Panc1 (cell line): Measurements from ENCODE around the gene FGFBP2. TPM values are rescaled to one million over a fixed set of nuclear protein-coding genes. Genes with fewer than 3 reads are reported as not detected.

Experiments
- ATAC-seq: fragments of 200-7000 bp; cut with Tn5 transposase; 2 replicates; pipeline ENCODE4 v1.9.1; 2020; ENCODE audit warnings: mild to moderate bottlenecking, moderate library complexity
- BruUV-seq: library from RNA; stranded (reverse); fragments of 400-500 nt; replicated peaks from 2 replicates; lab custom pipeline; 2021; lab: Mats Ljungman, UMichigan
- CTCF ChIA-PET: fragments of 300-600 bp; sonication (Branson Sonifier 250); formaldehyde crosslinking; loops from one replicate; lab custom pipeline; 2022; ENCODE audit warnings: antibody characterized with exemption; lab: Charles Lee
- POLR2A ChIA-PET: fragments of 300-600 bp; sonication (Branson Sonifier 250); formaldehyde crosslinking; loops from one replicate; lab custom pipeline; 2022; ENCODE audit warnings: antibody characterized with exemption; lab: Charles Lee
- DNase-seq: peaks from one replicate; pipeline ENCODE4 v3.0.0-alpha.2; 2010; ENCODE audit warnings: low read depth, low spot score
- H3K27ac ChIP-seq: 2 replicates; pipeline ENCODE4 v1.5.1; 2011; ENCODE audit warnings: mild to moderate bottlenecking, low read length, inconsistent platforms
- H3K27me3 ChIP-seq: fragments of 200-500 bp; sonication (Bioruptor generic); 2 replicates; pipeline ENCODE4 v1.6.0; 2014; ENCODE audit warnings: low read length, inconsistent platforms; ENCODE audit not compliant: control insufficient read depth, insufficient read depth
- H3K36me3 ChIP-seq: fragments of 200-500 bp; sonication (Bioruptor generic); 2 replicates; pipeline ENCODE4 v1.5.1; 2014; ENCODE audit warnings: inconsistent platforms, mild to moderate bottlenecking, low read length, moderate library complexity; ENCODE audit not compliant: control insufficient read depth, insufficient read depth
- H3K4me1 ChIP-seq: 2 replicates; pipeline ENCODE4 v1.5.1; 2011; ENCODE audit warnings: inconsistent platforms, mild to moderate bottlenecking, low read length, moderate library complexity; ENCODE audit not compliant: control insufficient read depth, insufficient read depth
- H3K4me3 ChIP-seq, 2 experiments: 2 replicates each; pipeline ENCODE4 v1.5.1; 2011 to 2012; ENCODE audit warnings: low read depth in 2 of 2, low read length in 2 of 2, mild to moderate bottlenecking in 2 of 2, inconsistent platforms in 1 of 2, moderate library complexity in 1 of 2
- H3K9me3 ChIP-seq: fragments of 200-500 bp; sonication (Bioruptor generic); 2 replicates; pipeline ENCODE4 v1.5.1; 2014; ENCODE audit warnings: low read depth, mild to moderate bottlenecking, inconsistent platforms, low read length, moderate library complexity; ENCODE audit not compliant: control insufficient read depth, insufficient read depth
- POLR2AphosphoS5 ChIP-seq: IDR thresholded peaks from 2 replicates; pipeline ENCODE4 v1.6.1; 2012; ENCODE audit warnings: mild to moderate bottlenecking, low read depth, low read length, moderate library complexity
- REST ChIP-seq, 2 experiments: IDR thresholded peaks; 2 replicates each; pipeline ENCODE4 v1.6.1; 2011 to 2012; ENCODE audit warnings: low read depth in 2 of 2, control low read depth in 1 of 2, low read length in 1 of 2, mild to moderate bottlenecking in 1 of 2, moderate library complexity in 1 of 2; ENCODE audit not compliant: insufficient read depth in 1 of 2
- SIN3A ChIP-seq: IDR thresholded peaks from 2 replicates; pipeline ENCODE4 v1.6.1; 2012; ENCODE audit warnings: low read depth, mild to moderate bottlenecking, low read length, moderate library complexity, borderline replicate concordance; ENCODE audit not compliant: insufficient read depth
- TCF7L2 ChIP-seq: IDR thresholded peaks from 2 replicates; pipeline ENCODE4 v1.6.1; 2011; ENCODE audit warnings: mild to moderate bottlenecking, low read depth, low read length, inconsistent platforms
- in situ Hi-C: cut with HindIII; loops from 2 replicates; pipeline ENCODE4 v1.10.0; 2016; ENCODE audit warnings: low sequenced_read_pairs, low pct_unique_long_range_greater_than_20kb
- intact Hi-C: fragments of 100-400 bp; cut with micrococcal nuclease; formaldehyde crosslinking; loops from one replicate; pipeline ENCODE4 v1.10.0; 2022; ENCODE audit not compliant: unreplicated experiment
- total RNA-seq: library from RNA; stranded (reverse); gene quantifications from one replicate; pipeline ENCODE4 v1.2.1, GENCODE V29; 2021; ENCODE audit not compliant: unreplicated experiment
- TF ChIP-seq, protein P1 (sequence below): fragments of 450-650 bp; IDR thresholded peaks from 2 replicates; pipeline ENCODE4 v1.5.1; 2017; ENCODE audit warnings: mild to moderate bottlenecking

FGFBP2 gene
- total RNA-seq, 1 experiment from 2014 or later = 0.33 TPM

DNA sequence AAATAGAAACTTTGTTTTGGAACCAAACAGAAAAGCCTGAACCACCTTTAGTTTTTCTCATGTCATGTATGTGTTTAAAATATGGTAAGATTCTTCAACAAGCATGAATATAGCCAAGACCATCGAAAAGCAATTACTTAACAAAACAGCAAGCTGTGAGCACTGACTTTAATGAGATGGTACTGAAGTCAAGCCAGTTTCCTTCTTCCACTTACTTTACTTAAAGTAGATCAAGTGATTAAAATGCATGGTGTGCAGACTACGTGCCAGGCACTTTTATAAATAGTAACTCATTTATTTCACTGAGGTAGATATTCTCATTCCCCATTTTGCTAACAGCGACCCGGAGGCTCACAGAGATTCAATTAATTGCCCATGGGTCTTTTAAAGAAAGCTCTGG lies 46.2 kb upstream of the FGFBP2 start:
- BruUV-seq = no TSS peak
- H3K4me3 ChIP-seq = no peak overlapping the region
- in situ Hi-C loops (no loop called here), intact Hi-C loops (no loop called here)
- DNase-seq (no peak), ATAC-seq (no peak)
- TF ChIP-seq, protein P1, sequence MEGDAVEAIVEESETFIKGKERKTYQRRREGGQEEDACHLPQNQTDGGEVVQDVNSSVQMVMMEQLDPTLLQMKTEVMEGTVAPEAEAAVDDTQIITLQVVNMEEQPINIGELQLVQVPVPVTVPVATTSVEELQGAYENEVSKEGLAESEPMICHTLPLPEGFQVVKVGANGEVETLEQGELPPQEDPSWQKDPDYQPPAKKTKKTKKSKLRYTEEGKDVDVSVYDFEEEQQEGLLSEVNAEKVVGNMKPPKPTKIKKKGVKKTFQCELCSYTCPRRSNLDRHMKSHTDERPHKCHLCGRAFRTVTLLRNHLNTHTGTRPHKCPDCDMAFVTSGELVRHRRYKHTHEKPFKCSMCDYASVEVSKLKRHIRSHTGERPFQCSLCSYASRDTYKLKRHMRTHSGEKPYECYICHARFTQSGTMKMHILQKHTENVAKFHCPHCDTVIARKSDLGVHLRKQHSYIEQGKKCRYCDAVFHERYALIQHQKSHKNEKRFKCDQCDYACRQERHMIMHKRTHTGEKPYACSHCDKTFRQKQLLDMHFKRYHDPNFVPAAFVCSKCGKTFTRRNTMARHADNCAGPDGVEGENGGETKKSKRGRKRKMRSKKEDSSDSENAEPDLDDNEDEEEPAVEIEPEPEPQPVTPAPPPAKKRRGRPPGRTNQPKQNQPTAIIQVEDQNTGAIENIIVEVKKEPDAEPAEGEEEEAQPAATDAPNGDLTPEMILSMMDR = no peak
- TF ChIP-seq REST (IDR thresholded peaks at IDR 0.05; ENCODE audit: insufficient read depth in 1 of 2, low read depth in 2 of 2, low read length in 1 of 2) (no peak), SIN3A (no peak), TCF7L2 (no peak), POLR2AphosphoS5 (no peak)
- no peaks in the 10 kb centered on the region for H3K9me3 ChIP-seq
- no peak overlapping the region for H3K27ac ChIP-seq
- POLR2A ChIA-PET = no interaction called here
- no peaks in the 10 kb centered on the region for H3K36me3 ChIP-seq
- H3K27me3 ChIP-seq = no peaks in the 10 kb centered on the region
- H3K4me1 ChIP-seq = no peaks in the 10 kb centered on the region
- CTCF ChIA-PET = no interaction called here

- Histone ChIP-seq H3K27me3 (no peaks in the 10 kb centered on the region), H3K9me3 (no peaks in the 10 kb centered on the region), H3K4me3 (no peak overlapping the region), H3K27ac (no peak overlapping the region), H3K36me3 (no peaks in the 10 kb centered on the region), H3K4me1 (no peaks in the 10 kb centered on the region)
- CTCF ChIA-PET = no interaction called here
- ATAC-seq (no peak), DNase-seq (no peak)
- no TSS peak for BruUV-seq
- POLR2A ChIA-PET = no interaction called here
- intact Hi-C loops = no loop called here
- in situ Hi-C loops = no loop called here
- TF ChIP-seq, protein P1 = no peak
- TF ChIP-seq POLR2AphosphoS5 = no peak
- no peak for TF ChIP-seq SIN3A
- TF ChIP-seq REST (IDR thresholded peaks at IDR 0.05; ENCODE audit: insufficient read depth in 1 of 2, low read depth in 2 of 2, low read length in 1 of 2) = no peak
Measured at GRCh38 chr4:16007471-16008095, 44.6 kb upstream of the FGFBP2 start.
